Gastrocnemius medialis (tissue), 4 donors: ENCODE data around the gene SNCAIP. TPM values are rescaled to one million over a fixed set of nuclear protein-coding genes. Genes with fewer than 3 reads are reported as not detected.
A peak's percentile ranks its signal among the peaks of the same experiment; 100 is the strongest.

Source experiments
- ATAC-seq, 2 donors: fragments of 150-250 bp; one replicate each; pipeline ENCODE4 v1.9.1; 2016
- DNase-seq, 2 donors: peaks; one replicate each; pipeline ENCODE4 v3.0.0-alpha.2; 2019
- H3K27ac ChIP-seq, 4 donors: fragments of 200-600 bp; sonication (generic); 1 replicate in 1 of 4; 2 replicates in 3 of 4; pipeline ENCODE4 v1.5.1; 2016 to 2018; ENCODE audit warnings: mild to moderate bottlenecking in 2 of 4, moderate library complexity in 1 of 4
- H3K27me3 ChIP-seq, 3 donors: fragments of 200-600 bp; sonication (generic) in 2 of 3; 1 replicate in 1 of 3; 2 replicates in 2 of 3; pipeline versions ENCODE4 v1.5.1 to v1.6.0; 2016 to 2019; ENCODE audit warnings: mild to moderate bottlenecking in 1 of 3, moderate library complexity in 1 of 3
- H3K36me3 ChIP-seq, 2 donors: fragments of 200-600 bp; sonication (generic) in 1 of 2; one replicate each; pipeline ENCODE4 v1.5.1; 2017 to 2018
- H3K4me1 ChIP-seq, 2 donors: fragments of 200-600 bp; sonication (generic) in 1 of 2; one replicate each; pipeline ENCODE4 v1.5.1; 2016 to 2017; ENCODE audit warnings: mild to moderate bottlenecking in 2 of 2
- H3K4me3 ChIP-seq, 4 donors: fragments of 200-600 bp; sonication (generic) in 3 of 4; 1 replicate in 1 of 4; 2 replicates in 3 of 4; pipeline ENCODE4 v1.5.1; 2016 to 2019; ENCODE audit warnings: mild to moderate bottlenecking in 2 of 4
- H3K9me3 ChIP-seq, 3 donors: fragments of 200-600 bp; sonication (generic) in 2 of 3; 1 replicate in 1 of 3; 2 replicates in 2 of 3; pipeline ENCODE4 v1.5.1; 2016 to 2019
- CTCF ChIP-seq, 5 experiments: fragments of 450-650 bp in 3 of 5; fragments of 200-600 bp in 2 of 5; sonication (generic) in 2 of 5; IDR thresholded peaks in 4 of 5; conservative IDR thresholded peaks in 1 of 5; 1 replicate in 4 of 5; 2 replicates in 1 of 5; pipeline ENCODE4 v1.5.1; 2016 to 2019; ENCODE audit warnings: antibody characterized with exemption in 5 of 5, mild to moderate bottlenecking in 3 of 5, moderate library complexity in 3 of 5
- POLR2A ChIP-seq, 2 donors: fragments of 450-650 bp; IDR thresholded peaks; one replicate each; pipeline ENCODE4 v1.6.1; 2017; ENCODE audit warnings: antibody characterized with exemption in 2 of 2, mild to moderate bottlenecking in 2 of 2, moderate library complexity in 2 of 2
- in situ Hi-C, 4 donors: fragments of 200-750 bp; cut with MboI; loops; one replicate each; pipeline versions ENCODE4 v1.15.0 to v1.8.0; 2017; ENCODE audit warnings: low sequenced_read_pairs in 4 of 4
- intact Hi-C: fragments of 100-400 bp; cut with DNase I; formaldehyde crosslinking; loops from one replicate; pipeline ENCODE4 v1.15.1; 2023; ENCODE audit warnings: low total_unique reads
- total RNA-seq, 4 donors: library from RNA; depleted of rRNA; stranded (reverse); fragments of >200 nt; gene quantifications; one replicate each; pipeline versions ENCODE4 v1.1.0 to v1.2.3, GENCODE V29; 2016

Gene SNCAIP
- total RNA-seq, 4 donors from 2014 or later, result 0.22 to 3.1 (median 0.53) TPM

- Histone ChIP-seq H3K27ac (no peak overlapping the region), H3K27me3 (no peaks in the 10 kb centered on the region), H3K9me3 (no peaks in the 10 kb centered on the region), H3K4me1 (no peaks in the 10 kb centered on the region), H3K36me3 (no peaks in the 10 kb centered on the region), H3K4me3 (no peak overlapping the region)
- no peak for TF ChIP-seq POLR2A (IDR thresholded peaks at IDR 0.05)
- TF ChIP-seq CTCF (IDR thresholded peaks at IDR 0.05 in 4 of 5, conservative IDR thresholded peaks at IDR 0.05 in 1 of 5), result no peak
- no peak for ATAC-seq
- no peak for DNase-seq
- in situ Hi-C loops, result loop anchor here in 2 of 4 donors (10.0 to 25.0 kb wide), 2 partner anchors 218 to 226 kb away; no protein-coding TSS in a partner anchor
- intact Hi-C loops, result loop anchor here (10.0 kb wide), 2 partner anchors 98 to 218 kb away; partner anchors contain the start of gene SNCAIP
Measured at GRCh38 chr5:122412966-122413365, 100.9 kb downstream of the SNCAIP start.

- DNase-seq (no peak), ATAC-seq (no peak)
- Histone ChIP-seq H3K9me3 (no peaks in the 10 kb centered on the region), H3K27ac (no peak overlapping the region), H3K36me3 (no peaks in the 10 kb centered on the region), H3K4me1 (no peaks in the 10 kb centered on the region), H3K4me3 (no peak overlapping the region), H3K27me3 (no peaks in the 10 kb centered on the region)
- in situ Hi-C loops, result loop anchor here in 2 of 4 donors (10.0 to 25.0 kb wide), 2 partner anchors 219 to 226 kb away; no protein-coding TSS in a partner anchor
- TF ChIP-seq POLR2A (IDR thresholded peaks at IDR 0.05), result no peak
- TF ChIP-seq CTCF (IDR thresholded peaks at IDR 0.05 in 4 of 5, conservative IDR thresholded peaks at IDR 0.05 in 1 of 5), result no peak
- intact Hi-C loops, result loop anchor here (10.0 kb wide), 2 partner anchors 99 to 219 kb away; partner anchors contain the start of gene SNCAIP
Measured at GRCh38 chr5:122413722-122414121, 101.7 kb downstream of the SNCAIP start.

GRCh38 chr5:122415030-122415800 is 103.2 kb downstream of the SNCAIP start:
- in situ Hi-C loops, result loop anchor here in 2 of 4 donors (10.0 to 25.0 kb wide), 2 partner anchors 220 to 228 kb away; no protein-coding TSS in a partner anchor
- no peaks in the 10 kb centered on the region for H3K4me1 ChIP-seq
- no peak overlapping the region for H3K4me3 ChIP-seq
- no peak for ATAC-seq
- no peaks in the 10 kb centered on the region for H3K36me3 ChIP-seq
- H3K27ac ChIP-seq, result no peak overlapping the region
- TF ChIP-seq CTCF (IDR thresholded peaks at IDR 0.05 in 4 of 5, conservative IDR thresholded peaks at IDR 0.05 in 1 of 5), result peak in 3 of 5 experiments; percentile 22 to 37 (median 27)
- TF ChIP-seq POLR2A (IDR thresholded peaks at IDR 0.05), result no peak
- H3K9me3 ChIP-seq, result no peaks in the 10 kb centered on the region
- intact Hi-C loops, result loop anchor here (10.0 kb wide), 2 partner anchors 100 to 220 kb away; partner anchors contain the start of gene SNCAIP
- no peaks in the 10 kb centered on the region for H3K27me3 ChIP-seq
- no peak for DNase-seq

GRCh38 chr5:122415801-122416120 is 103.7 kb downstream of the SNCAIP start:
- in situ Hi-C loops (loop anchor here in 2 of 4 donors (10.0 to 25.0 kb wide), 2 partner anchors 221 to 228 kb away; no protein-coding TSS in a partner anchor), intact Hi-C loops (loop anchor here (10.0 kb wide), 2 partner anchors 101 to 221 kb away; partner anchors contain the start of gene SNCAIP)
- H3K27me3 ChIP-seq, result no peaks in the 10 kb centered on the region
- DNase-seq (no peak), ATAC-seq (no peak)
- no peaks in the 10 kb centered on the region for H3K36me3 ChIP-seq
- TF ChIP-seq CTCF (IDR thresholded peaks at IDR 0.05 in 4 of 5, conservative IDR thresholded peaks at IDR 0.05 in 1 of 5) (no peak), POLR2A (IDR thresholded peaks at IDR 0.05) (no peak)
- no peak overlapping the region for H3K4me3 ChIP-seq
- no peak overlapping the region for H3K27ac ChIP-seq
- no peaks in the 10 kb centered on the region for H3K4me1 ChIP-seq
- no peaks in the 10 kb centered on the region for H3K9me3 ChIP-seq
